ENCODE results near the gene GAS2L2. TPM values are rescaled to one million over a fixed set of nuclear protein-coding genes. Genes with fewer than 3 reads are reported as not detected.

Gene GAS2L2
- total RNA-seq, 2 donors from 2014 or later: not detected

DNA sequence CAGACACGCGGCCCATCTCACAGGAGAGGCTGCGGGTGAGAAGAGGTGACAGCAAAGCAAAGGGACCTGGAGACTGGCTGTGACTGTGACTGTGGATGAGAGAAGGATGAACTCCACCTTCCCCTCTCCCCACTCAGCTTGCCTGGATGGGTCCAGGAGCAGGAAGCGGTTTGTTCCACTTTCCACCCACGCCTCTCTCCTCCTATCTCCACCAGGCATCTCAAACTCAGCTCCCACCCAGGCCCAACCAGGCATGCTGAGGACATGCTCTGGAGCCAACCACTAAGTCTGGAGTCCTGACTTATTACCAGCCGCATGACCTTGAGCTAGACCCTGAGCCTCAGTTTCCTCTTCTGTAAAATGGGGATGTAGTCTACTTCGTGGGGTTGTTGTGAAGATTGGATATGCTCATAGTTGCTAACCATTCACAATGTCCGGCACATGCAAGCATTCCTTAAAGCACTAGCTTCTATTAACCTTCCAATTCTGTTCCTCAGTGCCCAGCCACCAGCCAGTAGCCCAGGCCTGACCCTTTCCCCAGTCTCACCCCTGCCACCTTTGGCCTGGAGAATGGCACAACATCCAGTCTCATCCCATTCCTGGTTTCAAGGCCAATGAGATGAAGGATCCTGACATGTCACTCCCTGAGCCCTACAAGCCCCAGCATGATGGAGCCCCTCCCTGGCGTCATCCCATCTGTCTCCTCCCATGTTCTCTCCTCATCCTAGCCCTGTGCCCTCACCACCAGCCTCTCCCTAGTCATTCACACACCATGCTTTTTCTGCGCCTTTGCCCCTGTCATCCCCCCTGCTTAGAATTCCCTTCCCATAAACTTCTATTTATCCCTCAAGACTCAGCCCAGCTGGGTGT, 2.3 kb downstream of the GAS2L2 start:
- TF ChIP-seq CTCF (IDR thresholded peaks at IDR 0.05) (no peak), POLR2A (IDR thresholded peaks at IDR 0.05) (no peak)
- no peak overlapping the region for H3K27ac ChIP-seq
- no peak for ATAC-seq
- H3K27me3 ChIP-seq: peaks cover 0 to 5% of the 10 kb centered on the region in 2 donors
- intact Hi-C loops (cut with DNase I): no loop called here
- no peaks in the 10 kb centered on the region for H3K9me3 ChIP-seq
- no peak overlapping the region for H3K4me3 ChIP-seq
- peaks cover 14% of the 10 kb centered on the region for H3K4me1 ChIP-seq
- no peak for DNase-seq
- no peaks in the 10 kb centered on the region for H3K36me3 ChIP-seq (replicated peaks in 1 of 2; ENCODE audit: insufficient read depth in 1 of 2, low read depth in 2 of 2)
- WGBS, 2 donors: 75 to 78% methylated on average over 10 of the region's 10 CpGs

- intact Hi-C loops (cut with DNase I): loop anchor here (5.0 to 10.0 kb wide), 2 partner anchors 137 to 435 kb away; no protein-coding TSS in a partner anchor
- no peak overlapping the region for H3K27ac ChIP-seq
- H3K4me3 ChIP-seq: no peak overlapping the region
- DNase-seq: no peak
- H3K36me3 ChIP-seq (replicated peaks in 1 of 2; ENCODE audit: insufficient read depth in 1 of 2, low read depth in 2 of 2): no peaks in the 10 kb centered on the region
- no peaks in the 10 kb centered on the region for H3K9me3 ChIP-seq
- no peak for ATAC-seq
- peaks cover 14% of the 10 kb centered on the region for H3K4me1 ChIP-seq
- WGBS, 2 donors: 11 to 15% methylated on average over 14 to 35 of the region's 35 CpGs
- peaks cover 0 to 5% of the 10 kb centered on the region in 2 donors for H3K27me3 ChIP-seq
- TF ChIP-seq CTCF (IDR thresholded peaks at IDR 0.05) (no peak), POLR2A (IDR thresholded peaks at IDR 0.05) (no peak)
Measured at GRCh38 chr17:35749560-35750412, 3.3 kb downstream of the GAS2L2 start.

DNA sequence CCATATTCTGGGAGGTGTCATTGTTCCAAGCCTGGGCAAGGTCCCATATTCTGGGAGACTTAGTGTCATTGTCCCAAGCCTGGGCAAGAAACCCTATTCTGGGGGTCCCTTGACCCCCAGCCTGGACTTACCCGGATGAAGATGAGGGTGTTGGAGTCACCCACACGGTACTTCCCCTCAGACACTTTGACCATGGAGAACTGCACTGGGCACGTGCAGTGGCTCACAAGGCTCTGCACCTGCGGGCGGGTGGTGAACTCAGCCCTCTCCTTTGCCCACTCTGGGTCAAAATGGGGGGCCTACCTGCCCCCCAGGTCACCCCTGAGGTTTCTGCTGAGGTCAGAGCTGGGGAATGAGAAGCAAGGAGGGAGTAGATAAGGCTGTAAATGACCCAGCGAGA, 4.1 kb downstream of the GAS2L2 start:
- no peak for TF ChIP-seq POLR2A (IDR thresholded peaks at IDR 0.05)
- no peak for TF ChIP-seq CTCF (IDR thresholded peaks at IDR 0.05)
- 69 to 82% methylated on average over 1 to 6 of the region's 6 CpGs for WGBS, 2 donors
- Histone ChIP-seq H3K27ac (no peak overlapping the region), H3K4me1 (peaks cover 14% of the 10 kb centered on the region), H3K27me3 (peaks cover 0 to 5% of the 10 kb centered on the region in 2 donors), H3K36me3 (replicated peaks in 1 of 2; ENCODE audit: insufficient read depth in 1 of 2, low read depth in 2 of 2) (no peaks in the 10 kb centered on the region), H3K9me3 (no peaks in the 10 kb centered on the region), H3K4me3 (no peak overlapping the region)
- DNase-seq: no peak
- ATAC-seq: no peak
- intact Hi-C loops (cut with DNase I): loop anchor here (5.0 to 10.0 kb wide), 2 partner anchors 137 to 434 kb away; no protein-coding TSS in a partner anchor

- TF ChIP-seq POLR2A (IDR thresholded peaks at IDR 0.05) (no peak), CTCF (IDR thresholded peaks at IDR 0.05) (no peak)
- Histone ChIP-seq H3K36me3 (replicated peaks in 1 of 2; ENCODE audit: insufficient read depth in 1 of 2, low read depth in 2 of 2) (no peaks in the 10 kb centered on the region), H3K9me3 (no peaks in the 10 kb centered on the region), H3K4me3 (no peak overlapping the region), H3K27me3 (peaks cover 0 to 5% of the 10 kb centered on the region in 2 donors), H3K27ac (no peak overlapping the region), H3K4me1 (peaks cover 14% of the 10 kb centered on the region)
- peak; percentile 23 for ATAC-seq
- 17 to 29% methylated on average over 1 to 4 of the region's 4 CpGs for WGBS, 2 donors
- intact Hi-C loops (cut with DNase I): loop anchor here (5.0 to 10.0 kb wide), 2 partner anchors 136 to 434 kb away; no protein-coding TSS in a partner anchor
- peak; percentile 35 to 62 (median 51) for DNase-seq
Measured at GRCh38 chr17:35748341-35748841, 4.6 kb downstream of the GAS2L2 start.
